SU-DHL-6 (cell line): Measurements from ENCODE around the gene SIK3.

Source experiments
- EZH2phosphoT487 ChIP-seq: fragments of 200-600 bp; sonication (generic), shearing (Covaris generic); conservative IDR thresholded peaks from 2 replicates; pipeline ENCODE4 v1.6.1; 2018; ENCODE audit warnings: mild to moderate bottlenecking, antibody characterized with exemption, low read length, moderate library complexity, mixed read lengths
- TF ChIP-seq, protein P1 (sequence below): fragments of 200-600 bp; sonication (generic); IDR thresholded peaks from one replicate; pipeline ENCODE4 v1.5.1; 2017; ENCODE audit warnings: antibody characterized with exemption, mild to moderate bottlenecking, low read length, moderate library complexity; ENCODE audit not compliant: insufficient read depth, poor library complexity, severe bottlenecking

DNA sequence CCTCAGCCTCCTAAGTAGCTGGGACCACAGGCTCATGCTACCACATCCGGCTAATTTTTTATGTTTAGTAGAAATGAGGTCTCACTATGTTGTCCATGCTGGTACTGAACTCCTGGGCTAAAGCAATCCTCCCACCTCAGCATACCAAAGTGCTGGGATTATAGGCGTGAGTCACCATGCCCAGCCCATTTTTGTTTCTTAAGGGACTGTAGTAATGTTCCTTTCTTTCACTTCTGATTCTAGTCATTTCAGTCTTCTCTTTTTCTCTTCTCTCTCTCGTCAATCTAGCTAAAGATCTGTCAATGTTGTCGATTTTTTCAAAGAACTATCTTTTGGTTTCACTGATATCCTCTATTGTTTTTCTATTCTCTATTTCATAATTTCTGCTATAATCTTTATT is 149.8 kb downstream of the SIK3 start:
- TF ChIP-seq, protein P1, sequence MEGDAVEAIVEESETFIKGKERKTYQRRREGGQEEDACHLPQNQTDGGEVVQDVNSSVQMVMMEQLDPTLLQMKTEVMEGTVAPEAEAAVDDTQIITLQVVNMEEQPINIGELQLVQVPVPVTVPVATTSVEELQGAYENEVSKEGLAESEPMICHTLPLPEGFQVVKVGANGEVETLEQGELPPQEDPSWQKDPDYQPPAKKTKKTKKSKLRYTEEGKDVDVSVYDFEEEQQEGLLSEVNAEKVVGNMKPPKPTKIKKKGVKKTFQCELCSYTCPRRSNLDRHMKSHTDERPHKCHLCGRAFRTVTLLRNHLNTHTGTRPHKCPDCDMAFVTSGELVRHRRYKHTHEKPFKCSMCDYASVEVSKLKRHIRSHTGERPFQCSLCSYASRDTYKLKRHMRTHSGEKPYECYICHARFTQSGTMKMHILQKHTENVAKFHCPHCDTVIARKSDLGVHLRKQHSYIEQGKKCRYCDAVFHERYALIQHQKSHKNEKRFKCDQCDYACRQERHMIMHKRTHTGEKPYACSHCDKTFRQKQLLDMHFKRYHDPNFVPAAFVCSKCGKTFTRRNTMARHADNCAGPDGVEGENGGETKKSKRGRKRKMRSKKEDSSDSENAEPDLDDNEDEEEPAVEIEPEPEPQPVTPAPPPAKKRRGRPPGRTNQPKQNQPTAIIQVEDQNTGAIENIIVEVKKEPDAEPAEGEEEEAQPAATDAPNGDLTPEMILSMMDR: no peak
- TF ChIP-seq EZH2phosphoT487: no peak
